Activated CD4-positive, alpha-beta T cell treated with anti-CD3 and anti-CD28 coated beads, Interleukin-10, Interleukin-2, amounts not matched to agents 100 ng/mL and 50 ng/mL, durations not matched to agents 16 hours and 8 hours (primary cell): ENCODE data around the gene NOP56.

Source experiments
- DNase-seq: peaks from one replicate; pipeline ENCODE4 v3.0.0-alpha.2; 2020

Gene NOP56

GRCh38 chr20:2651772-2652723 is at the start of gene NOP56:
TSS of gene NOP56 (plus strand) at chr20:2652632. CDS start at chr20:2652661, 29 bp downstream.
- DNase-seq, result peak; percentile 96

DNA sequence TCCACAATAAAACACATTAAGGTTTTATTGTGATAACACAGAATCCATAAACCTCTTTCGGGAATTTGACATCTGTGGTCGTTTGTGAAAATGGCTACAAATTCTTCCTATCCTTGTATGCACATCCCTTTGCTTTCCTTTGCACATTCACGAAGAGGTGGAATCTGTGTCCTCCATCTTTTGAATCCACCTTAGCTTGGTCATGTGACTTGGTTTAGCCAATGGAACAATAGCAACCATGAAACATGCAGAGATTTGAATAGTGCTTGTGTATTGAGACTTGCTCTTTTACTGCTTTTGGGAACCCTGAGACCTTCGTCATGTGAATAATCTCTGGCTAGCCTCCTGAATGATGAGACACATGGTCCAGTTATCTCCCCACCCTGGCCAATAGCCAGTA is 49.7 kb upstream of the NOP56 start:
- DNase-seq, result no peak

DNA sequence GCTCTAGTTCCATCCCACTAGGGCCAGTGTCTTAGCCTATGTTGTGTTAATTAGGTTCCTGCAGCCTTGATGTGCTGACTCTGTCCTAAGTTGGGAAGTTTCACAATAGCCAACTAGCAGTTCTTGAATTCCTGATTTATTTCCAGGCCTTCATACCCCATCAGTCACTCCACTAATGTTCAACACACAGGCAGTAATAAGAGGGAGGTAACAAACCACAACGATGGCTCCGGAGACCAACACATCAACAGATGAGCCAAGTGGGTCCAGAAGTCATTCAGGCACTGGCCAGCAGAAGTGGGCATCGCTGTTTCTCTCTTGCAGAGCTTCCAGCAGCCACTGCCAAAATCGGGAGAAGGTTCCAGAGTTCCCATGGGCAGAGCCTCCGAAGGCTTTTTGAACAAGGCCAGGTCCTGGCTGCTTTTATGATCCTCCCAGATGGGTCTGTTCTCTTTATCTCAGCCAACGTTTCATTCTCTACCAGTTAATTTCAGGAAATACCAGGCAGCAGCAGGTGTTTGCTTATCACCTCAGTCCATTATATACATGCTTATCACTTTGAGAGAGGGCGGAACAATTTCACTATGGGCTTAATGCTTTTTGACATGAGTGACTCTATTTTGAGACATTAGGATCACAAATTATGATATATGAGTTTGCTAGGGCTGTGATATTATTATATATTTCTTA is 48.5 kb upstream of the NOP56 start:
- no peak for DNase-seq

GRCh38 chr20:2604506-2604835 is 48.0 kb upstream of the NOP56 start:
- no peak for DNase-seq

DNA sequence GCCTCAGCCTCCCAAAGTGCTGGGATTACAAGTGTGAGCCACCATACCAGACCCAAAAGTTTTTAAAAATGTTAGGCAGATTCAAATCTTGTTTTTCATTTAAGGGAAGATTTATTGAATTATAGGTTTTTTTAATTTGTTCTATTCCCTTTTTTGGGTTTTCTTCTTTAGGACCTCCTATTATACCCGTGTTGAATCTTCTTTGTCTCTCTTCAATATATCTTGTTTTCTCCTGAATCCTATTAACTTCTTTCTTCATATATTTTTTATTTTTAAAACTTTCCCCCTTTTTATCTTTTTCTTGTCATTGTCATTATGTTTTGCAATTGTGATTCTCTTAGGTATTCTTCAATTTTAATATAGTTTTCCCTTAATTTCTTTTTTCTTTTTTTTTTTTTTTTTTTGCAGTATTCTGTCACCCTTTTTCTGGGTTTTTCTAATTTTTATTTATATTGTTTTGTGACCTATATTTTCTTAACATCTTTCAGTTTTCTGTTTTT is 45.9 kb upstream of the NOP56 start:
- no peak for DNase-seq

DNA sequence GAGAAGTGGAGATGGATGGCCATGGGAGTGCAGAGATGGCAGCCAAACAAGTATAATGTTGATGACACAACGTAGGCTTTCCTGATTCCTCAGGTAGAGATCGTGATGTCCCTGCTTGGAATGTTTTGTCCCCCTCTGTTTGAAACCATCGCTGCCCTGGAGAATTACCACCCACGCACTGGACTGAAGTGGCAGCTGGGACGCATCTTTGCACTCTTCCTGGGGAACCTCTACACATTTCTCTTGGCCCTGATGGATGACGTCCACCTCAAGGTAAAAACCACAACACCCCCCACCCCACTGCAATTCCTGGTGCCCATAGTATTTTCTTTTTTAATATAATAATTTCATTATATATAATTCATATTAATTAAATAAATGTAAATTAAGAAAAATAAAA is 42.1 kb upstream of the NOP56 start:
- no peak for DNase-seq

DNA sequence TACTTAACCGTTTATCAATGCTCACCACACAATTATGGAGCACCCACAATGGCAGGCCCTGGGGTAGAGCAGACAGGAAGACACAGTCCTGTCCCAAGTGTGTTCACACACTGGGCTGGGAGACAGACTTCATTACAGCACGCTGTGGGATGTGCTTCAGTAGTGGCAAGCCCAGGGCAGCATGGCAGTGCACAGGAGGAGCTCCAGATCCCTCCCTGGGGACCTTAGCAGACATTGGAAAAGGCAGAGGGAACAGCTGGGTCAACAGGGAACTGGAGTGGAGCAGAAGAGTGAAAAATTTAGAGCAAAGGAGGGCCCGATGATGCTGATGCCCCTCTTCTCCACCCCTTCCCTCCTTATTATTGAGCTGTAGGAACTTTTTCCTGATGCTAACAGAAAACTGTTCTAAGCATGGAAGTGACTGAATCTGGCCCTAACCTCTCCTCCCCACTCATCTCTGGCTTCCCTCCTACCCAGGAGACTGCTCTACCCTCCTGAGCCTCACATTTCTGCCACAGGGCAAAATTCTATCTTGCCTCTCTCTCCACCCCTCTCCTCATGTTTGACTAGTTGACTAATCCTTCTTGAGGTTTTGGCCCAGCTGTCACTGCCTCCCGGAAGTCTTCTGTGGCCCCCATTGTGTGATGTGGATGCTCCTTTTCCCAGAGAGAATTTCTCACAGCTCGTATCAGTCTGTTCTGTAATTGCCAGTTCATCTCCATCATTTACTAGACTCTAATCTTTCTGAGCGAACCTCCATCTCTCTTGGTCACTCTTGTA is 41.3 kb upstream of the NOP56 start:
- DNase-seq, result no peak

DNA sequence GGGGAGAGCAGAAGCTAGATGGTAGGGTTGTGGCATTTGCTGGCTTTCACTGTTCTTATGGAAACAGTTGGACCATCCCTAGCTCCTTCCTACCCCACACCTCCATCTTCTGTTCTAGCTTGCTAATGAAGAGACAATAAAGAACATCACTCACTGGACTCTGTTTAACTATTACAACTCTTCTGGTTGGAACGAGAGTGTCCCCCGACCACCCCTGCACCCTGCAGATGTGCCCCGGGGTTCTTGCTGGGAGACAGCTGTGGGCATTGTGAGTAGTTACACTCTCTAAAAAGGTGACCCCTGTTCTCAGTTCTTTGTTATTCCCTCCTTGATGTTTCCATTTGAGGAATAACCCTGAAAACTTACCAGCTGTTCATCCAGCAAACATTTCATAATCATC is 40.4 kb upstream of the NOP56 start:
- no peak for DNase-seq

DNA sequence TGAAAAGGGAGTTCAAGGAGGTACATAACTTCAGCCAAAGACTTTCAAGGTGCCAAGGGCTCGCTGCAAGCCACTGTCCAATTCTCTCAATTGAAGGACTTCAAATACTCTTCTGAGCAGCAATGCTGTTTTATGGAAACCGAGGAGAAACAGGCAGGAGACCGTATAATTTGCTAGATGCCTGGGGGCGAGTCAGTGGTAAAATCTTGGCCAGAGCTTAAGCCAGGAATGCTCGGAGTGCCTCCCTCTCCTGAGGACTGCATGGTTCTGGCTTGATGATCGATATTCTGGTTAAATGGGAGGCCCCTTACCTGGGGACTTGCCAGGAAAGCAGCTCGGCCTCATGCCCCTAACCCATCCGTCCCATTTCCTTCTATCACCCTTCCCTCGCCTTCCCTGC is 35.8 kb upstream of the NOP56 start:
- DNase-seq, result no peak

DNA sequence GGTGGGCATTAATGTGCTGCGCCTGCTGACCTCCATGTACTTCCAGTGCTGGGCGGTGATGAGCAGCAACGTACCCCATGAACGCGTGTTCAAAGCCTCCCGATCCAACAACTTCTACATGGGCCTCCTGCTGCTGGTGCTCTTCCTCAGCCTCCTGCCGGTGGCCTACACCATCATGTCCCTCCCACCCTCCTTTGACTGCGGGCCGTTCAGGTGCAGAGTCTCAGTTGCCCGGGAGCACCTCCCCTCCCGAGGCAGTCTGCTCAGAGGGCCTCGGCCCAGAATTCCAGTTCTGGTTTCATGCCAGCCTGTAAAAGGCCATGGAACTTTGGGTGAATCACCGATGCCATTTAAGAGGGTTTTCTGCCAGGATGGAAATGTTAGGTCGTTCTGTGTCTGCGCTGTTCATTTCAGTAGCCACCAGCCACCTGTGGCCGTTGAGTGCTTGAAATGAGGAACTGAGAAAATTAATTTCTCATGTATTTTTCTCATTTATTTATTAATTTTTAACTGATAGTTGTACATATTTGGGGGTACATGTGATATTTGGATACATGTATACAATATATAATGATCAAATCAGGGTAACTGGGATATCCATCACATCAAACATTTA is 35.2 kb upstream of the NOP56 start:
- DNase-seq, result no peak

DNA sequence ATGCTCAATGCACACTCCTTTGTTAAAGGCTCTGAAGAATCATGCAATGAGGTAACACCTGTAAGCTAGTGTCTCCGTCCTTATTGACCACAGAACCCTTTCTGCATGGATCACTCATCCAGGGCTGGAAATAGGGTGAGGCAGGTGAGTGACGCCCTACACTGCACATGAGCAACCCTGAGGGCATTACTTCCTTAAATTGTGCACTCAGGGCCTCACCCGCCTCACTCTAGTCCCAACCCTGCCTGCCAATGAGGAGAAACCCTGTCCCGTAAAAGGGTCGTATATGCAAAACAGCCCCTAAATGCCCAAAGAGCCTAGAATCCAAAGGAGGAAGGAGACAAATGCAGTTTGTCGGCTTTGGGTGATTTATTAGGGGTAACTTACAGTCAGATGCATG is 33.6 kb upstream of the NOP56 start:
- no peak for DNase-seq

DNA sequence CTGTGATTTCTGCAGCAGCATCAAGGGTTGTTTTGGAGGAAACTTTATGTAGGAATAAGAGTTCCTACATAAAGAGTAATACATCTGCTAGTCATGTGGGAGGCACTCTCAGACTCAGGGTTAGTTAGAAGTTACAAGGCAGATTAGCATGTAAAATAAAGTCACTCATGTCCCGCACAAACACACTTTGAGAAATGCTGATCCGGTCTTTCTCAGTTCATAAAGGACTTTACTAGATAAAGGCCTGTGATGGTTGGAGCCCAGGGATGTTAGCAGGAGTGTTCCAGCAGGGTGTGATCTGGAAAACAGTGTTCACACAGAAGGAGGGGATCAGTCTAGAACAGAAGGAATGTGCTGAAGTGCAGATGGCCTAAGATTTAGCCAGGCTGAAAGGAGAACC is 33.1 kb upstream of the NOP56 start:
- DNase-seq, result no peak

DNA sequence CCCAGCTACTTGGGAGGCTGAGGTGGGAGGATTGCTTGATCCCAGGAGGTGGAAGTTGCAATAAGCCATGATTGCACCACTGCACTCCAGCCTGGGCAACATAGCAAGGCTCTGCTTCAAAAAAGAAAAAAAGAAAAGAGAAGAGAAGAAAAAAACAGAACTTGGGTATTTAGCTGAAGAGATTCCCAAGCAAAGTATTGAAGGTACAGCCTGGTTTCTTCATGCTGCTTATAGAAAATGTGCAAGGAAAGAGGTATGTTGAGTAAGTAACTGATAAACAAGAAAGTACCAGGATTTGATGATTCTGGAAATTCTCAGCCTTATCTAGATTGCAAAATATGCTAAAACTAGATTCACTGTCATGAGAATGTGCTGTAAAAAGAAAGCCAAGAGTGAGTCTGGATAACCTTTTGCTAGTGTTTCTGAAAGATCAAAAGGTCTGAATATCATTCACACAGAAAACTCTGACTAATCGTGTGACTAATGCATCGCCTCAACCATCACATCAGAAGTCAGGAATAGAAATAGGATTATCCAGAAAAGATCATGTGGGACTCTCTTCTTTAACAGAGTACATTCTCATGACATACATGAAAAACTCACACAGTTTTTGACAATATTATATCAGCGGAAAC is 32.4 kb upstream of the NOP56 start:
- no peak for DNase-seq

GRCh38 chr20:2624190-2624589 is 28.2 kb upstream of the NOP56 start:
- DNase-seq, result no peak

DNA sequence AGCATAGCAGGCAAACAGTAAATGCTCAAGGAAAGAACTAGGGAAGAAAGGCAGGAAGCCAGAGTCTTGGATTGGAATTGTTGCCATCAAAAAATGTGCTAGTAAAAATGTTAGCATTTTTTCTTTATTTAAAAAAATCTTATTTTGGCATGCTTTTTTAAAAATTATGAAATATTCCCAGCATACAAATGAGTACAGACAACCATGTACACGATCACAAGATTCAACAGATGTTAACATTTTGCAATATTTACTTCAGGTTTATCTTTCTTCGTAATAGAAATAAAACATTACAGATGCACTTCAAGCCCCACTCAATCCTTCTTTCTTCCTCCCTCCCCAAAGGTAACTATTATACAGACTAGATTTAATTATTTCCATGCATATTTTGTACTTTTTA is 27.4 kb upstream of the NOP56 start:
- no peak for DNase-seq

DNA sequence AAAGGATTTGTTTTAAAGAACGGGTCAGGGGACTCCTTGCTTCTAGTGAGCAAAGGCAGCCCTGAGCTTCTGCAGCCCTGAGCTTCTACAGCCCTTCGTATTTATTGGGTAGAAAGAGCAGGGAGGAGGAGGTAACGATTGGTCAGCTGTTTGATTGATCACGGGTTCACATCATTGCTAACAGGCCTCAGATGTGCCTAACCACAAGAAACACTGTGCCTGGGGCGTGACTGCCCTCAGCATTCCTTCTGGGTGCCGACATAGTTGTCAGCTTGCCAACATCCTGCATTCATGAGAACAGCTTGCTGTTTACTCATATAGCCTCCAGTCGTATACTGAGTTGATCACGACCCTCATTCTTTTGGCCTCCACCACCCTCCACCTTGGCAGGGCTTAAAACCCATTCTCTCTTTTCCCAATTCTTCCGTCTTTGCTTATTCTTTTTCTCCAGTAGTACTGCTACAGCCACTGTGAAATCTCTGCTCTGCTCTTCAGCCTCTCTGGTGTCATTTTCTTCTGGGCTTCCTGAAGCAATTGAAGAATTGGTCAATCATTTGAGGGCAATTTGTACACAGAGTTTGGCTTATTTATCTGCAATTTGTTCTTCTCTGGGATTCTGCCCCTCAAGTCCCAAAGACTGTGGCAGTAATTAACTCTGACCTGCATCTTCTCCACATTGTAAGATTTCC is 25.4 kb upstream of the NOP56 start:
- DNase-seq, result no peak

GRCh38 chr20:2631228-2631627 is 21.2 kb upstream of the NOP56 start:
- no peak for DNase-seq

DNA sequence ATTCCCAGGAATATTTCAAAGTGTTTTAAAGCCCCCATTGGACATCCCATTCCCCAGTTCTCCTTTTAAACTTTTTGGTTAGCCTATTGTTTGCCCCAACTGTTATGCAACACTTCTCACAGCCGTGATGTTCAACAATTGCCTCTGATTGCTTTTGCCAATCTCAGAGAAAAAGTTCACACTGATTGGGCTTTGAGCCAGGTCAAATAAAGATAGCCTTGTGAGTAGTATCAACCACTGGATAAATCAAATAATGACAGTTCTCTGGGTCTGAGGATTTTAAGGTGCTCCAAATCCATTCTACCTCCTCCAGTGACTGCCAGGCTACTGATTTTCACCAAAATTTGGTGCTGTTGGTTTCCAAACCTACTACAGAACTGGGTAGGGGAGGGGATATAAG is 19.1 kb upstream of the NOP56 start:
- DNase-seq, result no peak

DNA sequence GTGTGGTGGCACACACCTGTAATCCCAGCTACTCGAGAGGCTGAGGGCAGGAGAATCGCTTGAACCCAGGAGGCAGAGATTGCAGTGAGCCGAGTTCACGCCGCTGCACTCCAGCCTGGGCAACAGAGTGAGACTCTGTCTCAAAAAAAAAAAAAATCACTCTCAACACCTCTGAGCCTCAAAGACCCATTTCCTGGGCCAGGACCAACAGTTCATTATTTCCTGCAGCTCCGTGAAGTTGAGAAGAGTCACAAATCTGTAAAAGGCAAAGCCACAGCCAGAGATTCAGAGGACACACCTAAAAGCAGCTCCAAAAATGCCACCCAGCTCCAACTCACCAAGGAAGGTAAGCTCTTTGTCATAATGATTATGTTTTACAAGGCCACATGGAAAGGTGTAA is 15.2 kb upstream of the NOP56 start:
- DNase-seq, result no peak

DNA sequence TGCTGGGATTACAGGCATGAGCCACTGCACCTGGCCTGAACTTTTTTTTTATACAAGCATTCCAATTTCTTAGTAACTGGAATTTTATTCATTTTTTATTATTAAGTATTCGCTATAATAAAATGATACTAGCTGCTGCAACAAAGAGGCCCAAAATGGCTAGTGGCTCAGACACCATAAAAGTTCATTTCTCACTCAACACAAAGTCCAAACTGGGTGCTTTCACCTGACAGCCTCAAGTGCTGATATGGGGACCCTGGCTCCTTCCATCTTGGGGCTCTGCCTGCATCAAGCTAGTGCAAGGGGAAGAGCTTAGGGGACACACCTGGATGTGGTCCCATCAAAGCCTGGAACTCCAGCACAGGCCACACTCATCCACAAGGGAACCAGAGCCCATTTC is 12.2 kb upstream of the NOP56 start:
- no peak for DNase-seq

GRCh38 chr20:2640899-2641298 is 11.5 kb upstream of the NOP56 start:
- no peak for DNase-seq

DNA sequence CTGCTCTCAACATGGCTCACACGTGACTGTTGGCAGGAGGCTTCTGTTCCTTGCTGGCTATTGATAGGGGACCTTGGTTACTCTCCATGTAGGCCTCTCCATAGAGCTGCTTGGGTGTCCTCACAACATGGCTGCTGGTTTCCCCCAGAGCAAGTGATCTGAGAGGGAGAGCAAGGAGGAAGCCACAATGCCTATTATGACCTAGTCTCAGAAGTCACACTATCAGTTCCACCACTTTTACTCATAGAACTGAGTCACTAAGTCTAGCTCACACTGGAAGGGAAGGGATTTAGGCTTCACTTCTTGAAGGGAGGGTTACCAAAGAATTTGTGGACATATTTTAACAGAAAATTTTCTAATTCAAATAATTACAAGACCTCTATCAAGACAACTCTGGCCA is 8.7 kb upstream of the NOP56 start:
- DNase-seq, result no peak
